Amniotic stem cell (primary cell): ENCODE results near the gene REV3L.
"Not testable (repeated sequence)": the region's sequence is repeated elsewhere in the genome, so short reads cannot be mapped to it uniquely, and the experiment has no call there.

ENCODE experiments used
- DNase-seq: peaks from one replicate; lab custom pipeline; 2025; lab: John Stamatoyannopoulos, UW

The REV3L gene

DNA sequence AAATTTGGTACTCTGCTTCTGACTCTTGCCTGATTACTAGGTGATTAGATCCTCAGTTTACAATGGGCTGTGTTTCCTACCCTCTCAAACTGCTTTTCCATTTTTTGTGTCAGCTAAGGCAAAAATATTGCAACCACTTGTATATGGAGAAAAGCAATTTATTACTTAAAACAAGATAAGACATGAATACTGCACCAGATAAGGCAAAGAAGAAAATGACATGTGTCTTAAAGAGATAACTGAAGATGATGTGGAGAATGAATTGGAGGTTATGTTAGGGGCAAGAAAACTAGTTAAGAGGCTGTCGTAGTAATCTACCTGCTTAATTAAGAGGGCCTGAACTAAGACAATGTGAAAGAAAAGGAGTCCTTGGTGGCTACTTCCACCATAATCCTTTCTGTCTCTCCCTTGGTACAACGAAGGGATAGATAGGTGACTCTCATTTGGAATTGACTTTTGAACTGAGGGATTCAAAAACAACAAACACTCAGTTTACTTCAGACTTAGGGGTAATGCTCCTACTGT lies 16.3 kb upstream of the REV3L start:
- no peak for DNase-seq

DNA sequence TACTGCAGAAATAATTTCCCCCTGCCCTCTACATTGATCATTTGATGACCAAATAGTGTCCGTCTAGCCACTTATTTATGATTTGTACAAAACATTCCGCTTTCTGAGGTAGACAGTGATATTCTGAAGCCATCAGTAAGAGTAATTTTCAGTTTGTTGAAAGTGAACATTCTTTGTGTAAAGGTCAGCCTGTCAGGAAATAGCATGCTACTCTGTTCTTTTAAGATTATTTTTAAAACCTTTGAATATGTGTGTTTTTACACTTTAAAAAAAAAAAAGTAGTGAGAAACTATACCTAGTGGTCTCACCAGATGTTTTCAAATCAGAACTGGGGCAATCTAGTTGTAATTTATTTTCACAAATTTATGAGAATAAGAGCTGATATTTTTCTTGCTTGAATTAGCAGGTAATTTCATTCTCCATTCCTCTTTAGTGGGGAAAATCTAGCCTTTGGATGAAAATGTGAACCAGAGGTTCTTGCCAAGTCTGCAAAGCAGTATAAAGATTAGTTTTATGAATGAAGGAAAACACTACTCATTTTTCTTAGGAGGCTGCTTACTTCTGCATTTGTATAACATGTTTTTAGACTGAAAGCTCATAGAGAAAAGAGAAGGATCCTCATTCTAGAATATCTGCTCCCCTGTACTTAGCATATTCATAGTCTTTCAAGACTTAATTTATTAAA lies 12.1 kb upstream of the REV3L start:
- DNase-seq, result no peak

DNA sequence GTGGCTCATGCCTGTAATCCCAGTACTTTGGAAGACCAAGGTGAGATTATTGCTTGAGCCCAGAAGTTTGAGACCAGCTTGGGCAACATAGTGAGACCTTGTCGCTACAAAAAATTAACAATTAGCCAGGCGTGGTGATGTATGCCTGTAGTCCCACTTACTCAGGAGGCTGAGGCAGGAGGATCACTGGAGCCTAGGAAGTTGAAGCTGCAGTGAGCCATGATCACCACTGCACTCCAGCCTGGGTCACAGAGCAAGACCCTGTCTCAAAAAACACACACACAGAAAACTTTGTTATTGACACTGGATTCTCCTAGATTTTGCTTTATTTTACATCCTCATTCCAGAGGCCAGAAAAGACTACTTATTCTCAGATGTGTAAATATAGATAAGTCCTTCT lies 9.5 kb upstream of the REV3L start:
- no peak for DNase-seq

GRCh38 chr6:111490067-111490466 lies 7.0 kb upstream of the REV3L start:
- no peak for DNase-seq

GRCh38 chr6:111487661-111488060 lies 4.6 kb upstream of the REV3L start:
- DNase-seq, result no peak

GRCh38 chr6:111486921-111487320 lies 3.9 kb upstream of the REV3L start:
- no peak for DNase-seq

DNA sequence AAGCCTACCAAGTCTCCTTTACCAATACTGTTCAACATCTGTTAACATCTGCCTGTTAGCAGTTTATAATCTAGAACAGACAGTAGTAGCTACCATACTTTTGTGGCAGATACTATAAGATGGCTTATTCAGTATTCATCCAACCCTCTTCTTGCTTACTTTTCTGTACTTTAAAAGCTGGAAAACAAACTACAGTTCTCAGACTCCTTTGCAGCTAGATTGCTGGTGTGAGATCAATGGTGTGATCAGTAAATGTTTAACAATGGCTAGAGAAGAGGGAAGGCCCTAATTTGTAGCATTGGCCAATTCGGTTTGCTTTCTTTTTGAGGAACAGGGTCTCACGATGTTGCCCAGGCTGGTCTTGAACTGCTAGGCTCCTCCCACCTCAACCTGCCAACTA lies 3.5 kb upstream of the REV3L start:
- DNase-seq, result no peak

DNA sequence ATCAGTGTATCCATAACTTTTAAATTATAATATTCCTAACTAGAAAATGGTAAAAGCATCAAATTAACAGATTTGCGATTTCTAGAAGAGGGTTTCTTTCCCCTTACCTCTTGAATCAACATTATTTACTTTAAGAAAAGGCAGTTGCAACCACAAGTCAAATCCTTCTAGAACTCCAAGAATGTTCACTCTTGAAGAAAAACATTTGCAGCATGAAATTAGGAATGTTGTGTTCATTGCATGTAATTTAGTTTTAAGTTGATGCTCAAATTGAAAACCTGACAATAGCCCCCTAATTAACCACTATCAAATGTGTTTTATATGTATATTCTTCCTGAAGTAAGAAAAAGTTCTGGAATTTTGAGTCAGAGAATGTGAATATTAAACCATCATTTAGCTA lies 2.3 kb upstream of the REV3L start:
- DNase-seq, result no peak

DNA sequence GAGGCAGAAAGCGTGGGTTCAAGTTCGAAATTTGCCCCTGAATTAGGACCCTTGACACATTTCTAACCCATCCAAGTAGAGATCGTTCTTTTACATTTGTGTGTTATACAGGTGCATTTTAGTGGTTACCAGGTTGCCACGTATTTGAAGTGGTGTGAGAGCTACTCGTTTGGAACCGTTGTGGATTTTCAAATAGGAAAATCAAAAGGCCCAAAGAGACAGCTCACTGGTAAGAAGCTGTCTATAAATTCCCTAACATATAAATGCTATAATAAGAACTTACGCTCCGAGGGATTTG lies 1.6 kb upstream of the REV3L start:
- no peak for DNase-seq

GRCh38 chr6:111483736-111484632 lies 966 bp upstream of the REV3L start:
- peak; percentile 89 for DNase-seq

- DNase-seq, result no peak
These were observed 645 bp downstream of the REV3L start for GRCh38 chr6:111482188-111482958.

GRCh38 chr6:111481836-111482187 lies 1.2 kb downstream of the REV3L start:
- no peak for DNase-seq

DNA sequence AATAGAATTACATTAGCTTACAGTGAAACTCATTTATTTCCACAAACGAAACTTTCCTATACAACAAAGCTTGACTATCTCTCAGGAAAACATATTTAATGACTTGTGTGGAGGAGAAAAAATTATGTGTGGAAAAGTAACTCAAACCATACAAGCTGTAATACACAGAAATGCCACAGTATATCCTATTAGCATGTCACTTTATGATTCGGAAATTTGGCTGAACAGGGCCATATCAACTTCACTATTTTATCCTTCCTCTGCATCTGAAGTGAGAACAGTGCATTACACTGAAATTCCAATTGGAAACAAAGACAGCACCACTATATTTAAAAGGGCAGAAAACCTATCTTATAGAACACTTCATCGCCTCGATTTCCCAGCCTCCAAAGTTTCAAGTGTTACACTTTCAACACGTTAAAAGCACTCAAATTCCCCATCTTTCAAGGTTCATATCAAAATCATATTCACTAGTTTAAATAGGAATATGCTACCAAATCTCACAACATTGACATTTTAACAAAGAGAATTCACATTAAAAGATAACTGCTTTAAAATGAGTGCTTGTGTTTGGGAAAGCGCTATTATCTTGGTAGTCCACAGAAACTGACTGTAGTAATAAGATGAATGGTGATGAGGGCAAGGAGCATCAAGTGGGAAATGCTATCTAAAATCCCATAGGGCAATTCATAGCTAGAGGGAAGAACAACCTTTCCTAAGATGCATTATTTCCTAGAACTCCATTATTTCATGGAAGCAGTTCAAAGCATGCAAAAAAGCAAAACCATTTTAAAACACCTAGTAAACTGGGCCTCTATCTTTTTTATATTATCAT lies 1.8 kb downstream of the REV3L start:
- no peak for DNase-seq

- DNase-seq, result no peak
These were observed 4.3 kb downstream of the REV3L start for GRCh38 chr6:111478749-111479148.

GRCh38 chr6:111478064-111478476 lies 4.9 kb downstream of the REV3L start:
- DNase-seq, result no peak

DNA sequence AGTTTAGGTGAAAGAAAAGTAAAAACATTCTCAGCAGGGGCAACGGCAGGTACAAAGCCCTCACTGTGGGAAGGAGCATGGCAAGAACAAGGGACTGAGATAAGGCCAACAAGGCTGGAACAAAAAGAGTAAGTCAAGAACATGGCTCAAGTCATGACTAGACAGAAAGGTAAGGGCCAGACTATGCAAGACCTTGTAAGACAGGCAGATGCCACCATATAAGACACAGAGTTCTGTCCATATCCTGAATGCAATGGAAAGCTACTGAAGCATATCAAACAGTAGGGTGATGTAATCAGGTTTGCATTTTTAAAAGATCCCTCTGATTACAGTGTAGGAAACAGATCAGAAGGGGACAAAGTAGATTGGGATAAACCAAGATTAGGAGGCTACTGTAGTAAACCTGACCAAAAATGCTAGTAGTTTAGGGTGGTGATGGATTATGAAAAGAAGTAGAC lies 5.5 kb downstream of the REV3L start:
- DNase-seq, result no peak

- DNase-seq, result not testable (repeated sequence)
These were observed 7.0 kb downstream of the REV3L start for GRCh38 chr6:111476061-111476460.

DNA sequence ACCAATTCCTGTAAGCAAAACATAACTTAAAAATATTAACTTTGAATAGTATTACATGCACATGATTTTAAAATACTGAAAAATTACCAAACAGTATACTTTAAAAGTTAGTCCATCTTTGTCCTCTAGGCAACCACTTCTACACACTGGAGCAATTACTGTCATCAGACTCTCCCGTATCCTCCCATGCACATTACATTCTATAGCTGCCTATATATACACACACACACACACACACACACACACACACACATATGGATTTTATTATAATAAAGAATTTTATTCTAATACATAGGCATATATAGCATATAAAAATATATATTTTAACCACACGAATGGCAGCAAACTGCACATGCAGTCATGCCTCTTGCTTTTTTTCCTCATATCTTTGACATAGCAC lies 8.2 kb downstream of the REV3L start:
- DNase-seq, result no peak

GRCh38 chr6:111474106-111474505 lies 8.9 kb downstream of the REV3L start:
- DNase-seq, result no peak

GRCh38 chr6:111472933-111473435 lies 10.0 kb downstream of the REV3L start:
- no peak for DNase-seq

- no peak for DNase-seq
These were observed 11.1 kb downstream of the REV3L start for GRCh38 chr6:111471958-111472357.

GRCh38 chr6:111471533-111471932 lies 11.5 kb downstream of the REV3L start:
- DNase-seq, result no peak
